Parathyroid adenoma (tissue), 2 donors: Measurements from ENCODE around the gene DLG1.

ENCODE experiments used
- H2AFZ ChIP-seq: fragments of 300-600 bp; sonication (generic); one replicate; pipeline ENCODE4 v1.7.0; 2017; ENCODE audit warnings: antibody characterized with exemption, mild to moderate bottlenecking
- H3K27ac ChIP-seq: fragments of 300-600 bp; sonication (generic); one replicate; pipeline ENCODE4 v1.7.0; 2017
- H3K27me3 ChIP-seq: fragments of 300-600 bp; sonication (generic); one replicate; pipeline ENCODE4 v1.7.0; 2017; ENCODE audit warnings: low read length; ENCODE audit not compliant: control insufficient read depth, insufficient read depth
- H3K36me3 ChIP-seq: fragments of 300-600 bp; sonication (generic); one replicate; pipeline ENCODE4 v1.7.0; 2017; ENCODE audit warnings: low read length; ENCODE audit not compliant: control insufficient read depth, insufficient read depth
- H3K4me1 ChIP-seq: fragments of 300-600 bp; sonication (generic); one replicate; pipeline ENCODE4 v1.7.0; 2017; ENCODE audit warnings: control low read depth
- H3K4me2 ChIP-seq: fragments of 300-600 bp; sonication (generic); one replicate; pipeline ENCODE4 v1.7.0; 2017; ENCODE audit warnings: low read length
- H3K4me3 ChIP-seq: fragments of 300-600 bp; sonication (generic); one replicate; pipeline ENCODE4 v1.7.0; 2017; ENCODE audit warnings: low read depth, low read length
- H3K79me2 ChIP-seq: fragments of 300-600 bp; sonication (generic); one replicate; pipeline ENCODE4 v1.7.0; 2017; ENCODE audit warnings: control low read depth
- H3K9ac ChIP-seq: fragments of 300-600 bp; sonication (generic); one replicate; pipeline ENCODE4 v1.7.0; 2017; ENCODE audit warnings: mild to moderate bottlenecking
- H3K9me3 ChIP-seq: fragments of 300-600 bp; sonication (generic); one replicate; pipeline ENCODE4 v1.7.0; 2017; ENCODE audit warnings: low read length; ENCODE audit not compliant: control insufficient read depth
- TF ChIP-seq, protein P1 (sequence below): fragments of 300-600 bp; sonication (generic); IDR thresholded peaks from one replicate; pipeline ENCODE4 v1.7.0; 2017; ENCODE audit warnings: antibody characterized with exemption, mild to moderate bottlenecking
- donor health status: primary hyperparathyroidism.

Gene DLG1

DNA sequence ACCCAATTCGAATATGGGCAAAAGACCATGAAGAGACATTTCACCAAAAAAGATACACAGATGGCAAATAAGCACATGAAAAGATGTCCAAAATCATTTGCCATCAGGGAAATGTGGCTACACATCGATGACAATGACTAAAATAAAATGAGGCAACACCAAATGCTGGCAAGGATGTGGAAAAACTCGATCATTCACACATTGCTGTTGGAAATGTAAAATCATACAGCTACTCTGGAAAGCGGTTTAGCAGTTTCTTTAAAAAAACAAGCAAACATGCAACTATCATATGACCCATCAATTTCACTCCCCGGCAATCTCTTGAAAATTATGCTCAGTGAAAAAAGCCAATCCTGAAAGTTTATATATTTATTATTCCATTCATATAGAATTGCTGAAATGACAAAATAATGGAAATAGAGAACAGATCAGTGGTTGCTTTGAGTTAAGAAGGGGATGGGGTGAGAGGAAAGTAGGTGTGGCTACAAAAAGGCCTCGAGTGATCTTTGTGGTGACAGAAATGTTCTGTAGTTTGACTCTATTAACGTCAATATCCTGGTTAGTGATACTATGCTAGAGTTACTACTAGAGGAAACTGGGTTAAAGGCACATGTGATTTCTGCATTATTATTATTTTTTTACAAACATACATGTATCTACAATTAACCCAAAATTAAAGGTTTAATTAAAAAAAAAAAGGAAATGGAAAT, 45.0 kb downstream of the DLG1 start:
- H3K4me2 ChIP-seq, result no peak overlapping the region
- H3K4me1 ChIP-seq, result no peaks in the 10 kb centered on the region
- no peak overlapping the region for H2AFZ ChIP-seq
- no peak overlapping the region for H3K4me3 ChIP-seq
- H3K9ac ChIP-seq, result no peak overlapping the region
- no peaks in the 10 kb centered on the region for H3K36me3 ChIP-seq
- no peaks in the 10 kb centered on the region for H3K27me3 ChIP-seq
- TF ChIP-seq, protein P1, sequence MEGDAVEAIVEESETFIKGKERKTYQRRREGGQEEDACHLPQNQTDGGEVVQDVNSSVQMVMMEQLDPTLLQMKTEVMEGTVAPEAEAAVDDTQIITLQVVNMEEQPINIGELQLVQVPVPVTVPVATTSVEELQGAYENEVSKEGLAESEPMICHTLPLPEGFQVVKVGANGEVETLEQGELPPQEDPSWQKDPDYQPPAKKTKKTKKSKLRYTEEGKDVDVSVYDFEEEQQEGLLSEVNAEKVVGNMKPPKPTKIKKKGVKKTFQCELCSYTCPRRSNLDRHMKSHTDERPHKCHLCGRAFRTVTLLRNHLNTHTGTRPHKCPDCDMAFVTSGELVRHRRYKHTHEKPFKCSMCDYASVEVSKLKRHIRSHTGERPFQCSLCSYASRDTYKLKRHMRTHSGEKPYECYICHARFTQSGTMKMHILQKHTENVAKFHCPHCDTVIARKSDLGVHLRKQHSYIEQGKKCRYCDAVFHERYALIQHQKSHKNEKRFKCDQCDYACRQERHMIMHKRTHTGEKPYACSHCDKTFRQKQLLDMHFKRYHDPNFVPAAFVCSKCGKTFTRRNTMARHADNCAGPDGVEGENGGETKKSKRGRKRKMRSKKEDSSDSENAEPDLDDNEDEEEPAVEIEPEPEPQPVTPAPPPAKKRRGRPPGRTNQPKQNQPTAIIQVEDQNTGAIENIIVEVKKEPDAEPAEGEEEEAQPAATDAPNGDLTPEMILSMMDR, result no peak
- H3K79me2 ChIP-seq, result peaks cover 21% of the 10 kb centered on the region
- H3K9me3 ChIP-seq, result no peaks in the 10 kb centered on the region
- H3K27ac ChIP-seq, result no peak overlapping the region

DNA sequence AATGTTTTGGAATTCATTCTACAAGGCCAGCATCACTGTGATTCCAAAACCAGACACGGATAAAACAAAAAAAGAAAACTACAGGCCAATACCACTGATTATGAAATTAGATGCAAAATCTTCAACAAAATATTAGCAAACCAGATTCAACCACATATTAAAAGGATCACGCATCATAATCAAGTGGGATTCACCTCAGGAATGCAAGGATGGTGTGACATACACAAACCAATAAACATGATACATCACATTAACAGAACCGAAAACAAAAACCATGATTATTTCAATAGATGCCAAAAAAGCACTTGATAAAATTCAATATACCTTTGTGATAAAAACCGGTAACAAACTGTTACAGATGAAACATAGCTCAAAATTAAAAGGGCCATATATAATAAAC, 48.9 kb downstream of the DLG1 start:
- H3K36me3 ChIP-seq, result no peaks in the 10 kb centered on the region
- no peak overlapping the region for H3K27ac ChIP-seq
- no peak overlapping the region for H2AFZ ChIP-seq
- no peak overlapping the region for H3K9ac ChIP-seq
- H3K79me2 ChIP-seq, result peaks cover 29% of the 10 kb centered on the region
- no peak overlapping the region for H3K4me2 ChIP-seq
- TF ChIP-seq, protein P1, result no peak
- no peaks in the 10 kb centered on the region for H3K27me3 ChIP-seq
- no peaks in the 10 kb centered on the region for H3K9me3 ChIP-seq
- no peak overlapping the region for H3K4me3 ChIP-seq
- no peaks in the 10 kb centered on the region for H3K4me1 ChIP-seq

DNA sequence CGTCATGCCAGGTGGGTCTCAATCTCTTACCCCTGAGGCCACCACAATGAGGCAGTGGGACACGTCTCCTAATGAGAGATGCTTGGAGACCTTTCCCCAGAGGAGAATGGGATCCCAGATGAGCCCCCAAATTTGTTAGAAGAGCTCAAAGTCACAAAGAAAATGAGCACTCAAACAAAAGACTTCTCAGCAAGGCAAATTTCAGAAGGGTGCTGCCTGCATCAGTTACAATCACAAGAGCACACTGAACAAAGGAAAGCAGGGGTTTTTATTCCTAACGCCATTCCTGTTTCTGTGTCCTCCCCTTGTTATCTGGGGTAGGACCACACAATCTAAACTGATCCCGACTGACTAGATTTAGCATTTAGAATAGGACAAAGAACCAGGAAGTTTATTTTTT, 50.1 kb downstream of the DLG1 start:
- no peak overlapping the region for H3K4me3 ChIP-seq
- no peaks in the 10 kb centered on the region for H3K9me3 ChIP-seq
- H3K4me2 ChIP-seq, result no peak overlapping the region
- TF ChIP-seq, protein P1, result no peak
- no peak overlapping the region for H3K9ac ChIP-seq
- no peak overlapping the region for H3K27ac ChIP-seq
- H3K4me1 ChIP-seq, result no peaks in the 10 kb centered on the region
- H3K27me3 ChIP-seq, result no peaks in the 10 kb centered on the region
- peaks cover 38% of the 10 kb centered on the region for H3K79me2 ChIP-seq
- H3K36me3 ChIP-seq, result no peaks in the 10 kb centered on the region
- no peak overlapping the region for H2AFZ ChIP-seq

DNA sequence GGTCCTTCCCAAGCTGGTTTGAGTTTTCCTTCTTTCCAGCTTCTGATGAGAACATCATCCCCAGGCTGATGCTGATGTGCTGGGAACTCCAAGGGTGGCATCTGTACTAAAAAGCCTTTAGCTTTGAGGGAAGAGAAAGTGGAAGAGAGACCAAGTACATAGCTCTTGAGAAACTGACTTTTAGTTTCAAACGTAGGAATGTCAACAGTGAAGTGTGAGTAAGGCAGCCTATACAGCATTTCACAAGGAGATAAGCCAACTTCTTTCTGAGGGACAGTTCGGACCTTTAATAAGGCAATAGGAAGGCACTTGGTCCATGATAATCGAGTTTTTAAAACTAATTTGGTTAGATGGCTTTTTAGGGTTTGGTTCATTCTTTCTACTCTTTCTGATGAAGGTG, 53.7 kb downstream of the DLG1 start:
- Histone ChIP-seq H3K79me2 (peaks cover 48% of the 10 kb centered on the region), H2AFZ (no peak overlapping the region), H3K4me3 (no peak overlapping the region), H3K27me3 (no peaks in the 10 kb centered on the region), H3K9me3 (no peaks in the 10 kb centered on the region), H3K36me3 (no peaks in the 10 kb centered on the region), H3K9ac (no peak overlapping the region), H3K27ac (no peak overlapping the region), H3K4me1 (no peaks in the 10 kb centered on the region), H3K4me2 (no peak overlapping the region)
- TF ChIP-seq, protein P1, result no peak
